Fibroblast of skin of scalp (primary cell): ENCODE measurements around the gene MYO3B.
"Not testable (repeated sequence)": the region's sequence is repeated elsewhere in the genome, so short reads cannot be mapped to it uniquely, and the experiment has no call there.

Experiments
- DNase-seq: peaks from one replicate; pipeline ENCODE4 v3.0.0-alpha.2; 2013

The MYO3B gene

DNA sequence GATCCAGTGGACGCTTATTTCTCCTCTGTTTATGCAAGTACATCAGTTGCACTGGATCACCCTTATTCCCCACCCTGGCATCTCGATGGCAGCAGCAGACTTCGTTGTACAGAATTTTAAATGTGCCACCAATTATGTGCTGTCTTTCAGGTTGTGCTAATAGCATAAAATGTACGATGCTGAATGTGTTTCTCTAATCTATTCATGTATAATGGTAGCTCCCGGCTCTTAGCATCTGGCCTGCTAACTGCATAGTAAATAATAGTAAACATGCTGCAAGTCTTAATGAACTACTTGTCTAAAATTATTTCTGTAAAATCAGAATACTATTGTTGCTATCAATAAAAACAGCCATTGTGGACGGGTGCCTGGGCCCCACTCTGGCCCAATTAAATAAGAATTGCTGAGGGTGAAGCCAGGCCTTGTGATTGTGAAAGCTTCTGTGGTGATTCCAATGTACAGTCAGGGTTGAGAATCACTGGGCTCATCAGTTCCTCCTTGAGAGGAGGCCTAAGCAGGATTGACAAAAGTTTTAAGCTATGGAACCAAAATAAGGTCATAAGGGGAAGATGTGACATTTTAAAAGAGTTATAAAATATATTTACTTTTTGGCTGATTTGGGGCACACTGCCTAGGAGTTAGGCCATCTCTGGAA lies 14.4 kb upstream of the MYO3B start:
- no peak for DNase-seq

DNA sequence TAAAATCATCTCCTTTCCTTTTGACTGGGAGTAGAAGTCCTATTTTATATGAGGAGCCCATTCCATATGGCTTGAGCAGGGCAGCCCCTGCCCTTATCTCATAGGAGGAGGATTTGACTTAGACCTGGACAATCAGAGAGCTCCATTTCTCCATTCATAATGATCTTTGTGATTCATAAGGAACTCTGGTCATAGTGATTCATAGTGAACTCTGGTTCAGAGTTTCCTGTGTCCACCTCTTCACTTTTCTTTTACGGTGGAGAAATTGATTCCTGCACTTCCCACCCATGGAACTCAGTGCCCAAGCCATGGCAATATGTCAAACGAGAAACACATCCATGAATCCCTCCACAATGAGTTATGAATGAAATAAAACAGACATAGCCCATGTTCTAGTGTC lies 12.8 kb upstream of the MYO3B start:
- DNase-seq: no peak

DNA sequence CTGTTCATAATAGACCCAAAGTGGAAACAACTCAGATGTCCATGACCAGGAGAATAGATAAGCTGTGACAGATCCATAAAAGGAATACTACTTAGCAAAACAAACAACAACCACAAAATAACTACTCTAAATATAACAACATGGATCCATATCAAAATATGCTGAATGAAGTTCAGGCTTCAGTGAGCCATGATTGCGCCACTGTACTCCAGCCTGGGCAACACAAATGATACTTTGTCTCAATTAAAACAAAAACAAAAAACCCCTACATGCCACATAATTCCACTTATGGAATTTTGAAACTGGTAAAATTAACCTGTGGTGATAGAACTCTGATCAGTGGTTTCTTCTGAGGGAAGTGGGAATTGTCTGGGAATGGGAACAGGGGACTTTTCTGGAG lies 11.2 kb upstream of the MYO3B start:
- DNase-seq: no peak

DNA sequence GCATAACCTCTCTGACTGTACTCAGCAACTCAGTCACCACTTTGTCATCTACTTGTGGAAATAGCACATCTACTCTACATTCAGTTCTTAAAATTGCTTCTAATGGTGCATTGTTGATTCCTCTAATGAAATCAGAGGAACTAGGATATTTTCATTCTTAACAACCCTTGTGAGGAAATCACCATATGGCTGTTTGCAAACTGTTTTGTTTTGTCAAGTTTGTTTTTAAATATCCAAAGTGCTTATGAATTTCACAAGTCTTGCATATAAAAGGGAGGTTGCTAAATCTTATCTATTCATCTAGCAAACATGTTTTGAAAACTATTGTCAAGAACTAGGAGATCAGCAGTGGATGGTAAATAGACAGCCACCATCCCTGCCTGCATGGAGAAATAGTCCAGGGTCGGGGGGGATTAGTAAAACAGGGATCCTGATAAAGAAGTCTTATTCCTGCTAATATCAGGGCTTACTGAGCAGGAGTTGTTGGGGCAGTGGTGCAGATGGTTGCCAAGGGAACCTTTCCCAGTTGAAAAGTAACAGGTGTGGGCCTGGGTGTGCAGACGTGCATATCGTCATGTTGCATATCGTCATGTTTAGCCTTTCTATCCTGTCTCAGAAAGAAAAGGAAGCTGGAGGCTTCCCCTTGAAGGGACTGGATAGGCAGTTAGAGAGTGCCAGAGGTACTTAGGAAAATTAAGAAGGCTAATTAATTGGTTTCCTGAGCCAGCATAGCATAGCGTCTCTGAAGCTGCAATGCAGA lies 7.5 kb upstream of the MYO3B start:
- DNase-seq: no peak

DNA sequence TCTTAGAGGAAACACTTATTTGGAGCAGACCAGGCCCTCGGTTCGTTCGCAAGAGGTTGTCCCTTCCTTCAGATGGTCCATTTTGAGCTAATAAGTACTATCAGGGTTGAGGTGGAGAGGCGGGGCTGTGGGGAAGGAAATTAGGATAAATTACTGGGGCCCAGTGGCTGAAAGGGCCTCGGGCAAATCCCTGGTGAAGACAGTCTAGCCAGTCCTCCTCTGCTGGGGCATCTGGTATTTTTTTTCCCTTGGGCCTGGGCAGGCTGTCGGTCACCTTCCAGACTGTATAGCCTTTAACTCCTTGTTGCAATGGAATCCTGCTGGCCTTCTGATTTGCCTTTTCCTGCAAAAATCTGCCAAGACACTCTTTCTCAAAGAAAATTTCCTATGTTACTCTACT lies 1.7 kb upstream of the MYO3B start:
- no peak for DNase-seq

DNA sequence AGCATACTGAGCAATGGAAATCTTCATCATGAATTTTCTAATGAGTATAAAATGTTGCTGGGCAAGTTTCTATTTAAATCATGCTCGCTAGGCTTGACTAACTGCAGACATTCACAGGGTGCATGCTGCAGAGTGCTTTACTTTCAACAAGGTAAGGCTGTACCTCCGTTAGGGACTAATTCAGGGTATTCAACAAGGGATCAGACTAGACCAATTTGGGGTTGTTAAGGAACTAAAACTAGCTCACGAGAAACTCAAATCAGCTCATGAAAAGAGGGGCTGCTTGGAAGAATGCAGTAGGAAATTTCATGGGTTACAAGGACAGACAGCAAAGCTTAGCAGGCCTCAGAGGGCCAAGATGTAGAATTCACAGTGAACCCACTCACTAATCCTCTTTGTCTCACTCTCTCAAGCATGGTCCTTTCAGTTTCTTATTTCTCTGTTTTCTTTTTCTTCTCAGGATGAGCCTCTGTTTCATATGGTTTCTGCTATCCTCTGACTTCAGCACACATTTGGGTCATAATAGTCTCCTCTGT lies 2.2 kb downstream of the MYO3B start:
- DNase-seq: no peak

DNA sequence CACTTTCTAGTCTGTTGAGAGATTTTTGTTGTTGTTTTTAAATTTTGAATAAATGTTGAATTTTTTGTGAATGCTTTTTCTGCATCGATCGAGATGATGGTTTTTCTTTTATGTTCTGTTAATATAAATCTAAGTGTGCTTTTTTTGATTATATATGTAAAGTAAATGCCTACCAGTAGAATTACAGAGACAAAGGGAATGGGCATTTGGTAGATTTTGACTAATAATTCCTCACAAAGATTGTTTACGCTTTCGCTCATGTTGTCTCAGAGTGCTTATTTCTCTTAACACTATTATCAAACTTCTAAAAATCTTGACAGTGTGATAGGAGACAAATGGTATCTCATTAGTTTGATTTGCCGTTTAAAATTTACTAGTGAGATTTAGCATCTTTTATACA lies 3.7 kb downstream of the MYO3B start:
- DNase-seq: no peak

DNA sequence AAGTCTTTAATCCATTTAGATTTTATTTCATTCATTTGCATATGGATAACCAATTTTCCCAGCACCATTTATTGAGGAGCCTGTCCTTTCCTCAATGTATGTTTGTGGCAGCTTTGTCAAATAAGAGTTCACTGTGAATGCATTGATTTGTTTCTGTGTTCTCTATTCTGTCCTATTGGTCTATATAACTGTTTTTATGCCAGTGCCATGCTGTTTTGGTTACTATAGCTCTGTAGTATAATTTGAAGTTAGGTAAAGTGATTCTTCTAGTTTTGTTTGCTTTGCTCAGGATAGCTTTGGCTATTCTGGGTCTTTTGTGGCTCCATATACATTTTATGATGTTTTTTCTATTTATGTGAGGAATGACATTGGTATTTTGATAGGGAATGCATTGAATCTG lies 7.4 kb downstream of the MYO3B start:
- no peak for DNase-seq

DNA sequence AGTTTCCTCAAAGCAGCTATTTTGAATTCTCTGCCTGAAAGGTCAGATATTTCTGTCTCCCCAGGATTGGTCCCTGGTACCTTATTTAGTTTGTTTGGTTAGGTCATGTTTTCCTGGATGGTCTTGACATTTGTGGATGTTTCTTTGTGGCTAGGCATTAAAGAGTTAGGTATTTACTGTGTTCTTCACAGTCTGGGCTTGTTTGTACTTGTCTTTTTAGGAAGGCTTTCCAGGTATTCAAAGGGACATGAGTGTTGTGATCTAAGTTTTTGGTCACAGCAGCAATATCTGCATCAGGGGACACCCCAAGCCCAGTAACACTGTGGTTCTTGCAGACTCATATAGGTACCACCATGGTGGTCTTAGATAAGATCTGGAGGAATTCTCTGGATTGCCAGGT lies 11.8 kb downstream of the MYO3B start:
- no peak for DNase-seq

DNA sequence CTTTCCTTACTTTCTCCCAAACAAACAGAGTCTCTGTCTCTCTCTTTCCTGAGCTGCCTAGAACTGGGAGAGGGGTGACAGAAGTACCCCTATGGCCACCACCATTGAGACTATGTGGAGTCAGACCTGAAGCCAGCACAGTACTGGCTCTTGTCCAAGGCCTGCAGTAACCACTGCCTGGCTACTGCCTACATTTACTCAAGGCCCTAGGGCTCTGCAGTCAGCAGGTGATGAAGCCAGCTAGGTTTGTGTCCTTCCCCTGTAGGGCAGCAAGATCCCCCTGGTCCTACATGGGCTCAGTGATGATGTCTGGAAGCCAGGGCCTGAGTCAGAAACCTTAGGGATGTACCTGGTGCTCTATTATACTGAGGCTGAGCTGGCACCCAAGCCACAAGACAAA lies 12.2 kb downstream of the MYO3B start:
- no peak for DNase-seq

DNA sequence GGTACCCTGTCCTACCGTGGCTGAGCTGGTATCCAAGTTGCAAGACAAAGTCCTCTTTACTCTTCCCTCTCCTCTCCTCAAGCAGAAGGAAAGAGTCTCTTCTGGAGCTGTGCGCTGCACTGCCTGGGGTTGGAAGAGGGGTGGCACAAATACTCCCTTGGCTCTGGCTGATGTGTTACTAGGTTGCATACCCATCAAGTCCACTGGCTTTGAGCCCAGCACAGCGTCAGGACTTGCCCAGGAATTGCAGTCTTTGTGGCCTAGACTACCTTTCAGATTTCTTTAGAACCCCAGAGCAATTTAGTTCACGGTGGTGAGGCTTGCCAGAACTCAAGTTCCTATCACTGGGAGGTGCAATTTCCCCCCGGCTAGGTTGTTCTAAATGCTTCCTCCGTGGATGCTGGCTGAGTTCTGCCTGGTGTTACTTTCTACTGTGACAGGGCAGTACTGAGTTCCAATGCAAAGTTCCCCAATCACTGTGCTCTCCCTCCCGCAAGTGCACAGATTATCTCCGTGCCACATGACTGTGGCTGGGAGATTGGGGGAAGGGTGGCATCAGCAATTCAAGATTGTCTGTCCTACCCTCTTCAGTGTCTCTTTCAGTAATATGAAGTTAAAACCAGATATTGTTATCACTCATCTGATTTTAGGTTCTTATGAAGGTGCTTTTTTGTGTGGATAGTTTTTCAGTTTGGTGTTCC lies 13.4 kb downstream of the MYO3B start:
- DNase-seq: no peak

DNA sequence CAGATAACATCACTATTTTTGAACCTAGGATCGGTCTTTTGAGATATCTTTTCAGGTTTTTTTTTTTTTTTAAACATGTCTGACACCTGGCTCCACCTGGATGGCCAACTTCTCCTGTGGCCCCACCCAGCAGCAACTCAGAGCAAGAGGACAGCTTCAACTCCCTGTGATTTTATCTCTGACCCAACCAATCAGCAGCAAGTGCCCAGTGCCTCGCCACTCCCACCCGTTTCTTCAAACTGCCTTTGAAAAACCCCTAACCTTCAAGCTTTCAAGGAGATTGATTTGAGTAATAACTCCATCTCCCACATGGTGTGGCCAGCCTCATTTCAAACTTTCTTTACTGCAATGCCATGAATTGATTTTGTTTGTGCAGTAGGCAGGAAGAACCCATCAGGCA lies 19.0 kb downstream of the MYO3B start:
- DNase-seq: no peak

DNA sequence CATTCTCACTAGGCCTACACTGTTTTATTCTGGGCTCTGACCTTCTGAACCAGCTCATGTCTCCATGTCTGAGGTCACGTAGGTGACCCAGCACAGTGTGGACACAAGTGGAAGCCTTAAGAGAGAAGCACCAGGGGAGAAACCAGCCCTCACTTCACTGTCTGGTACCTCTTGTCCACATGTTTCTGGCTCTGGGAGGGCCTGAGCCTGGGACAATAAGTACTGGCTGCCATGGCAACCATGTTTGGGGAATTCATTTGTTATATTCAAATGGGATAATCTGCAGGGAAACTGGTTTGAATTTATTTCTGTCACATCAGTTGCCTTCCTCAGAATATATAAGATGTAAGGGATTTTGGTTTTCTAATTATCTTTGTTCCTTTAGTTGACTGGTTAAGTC lies 23.3 kb downstream of the MYO3B start:
- no peak for DNase-seq

DNA sequence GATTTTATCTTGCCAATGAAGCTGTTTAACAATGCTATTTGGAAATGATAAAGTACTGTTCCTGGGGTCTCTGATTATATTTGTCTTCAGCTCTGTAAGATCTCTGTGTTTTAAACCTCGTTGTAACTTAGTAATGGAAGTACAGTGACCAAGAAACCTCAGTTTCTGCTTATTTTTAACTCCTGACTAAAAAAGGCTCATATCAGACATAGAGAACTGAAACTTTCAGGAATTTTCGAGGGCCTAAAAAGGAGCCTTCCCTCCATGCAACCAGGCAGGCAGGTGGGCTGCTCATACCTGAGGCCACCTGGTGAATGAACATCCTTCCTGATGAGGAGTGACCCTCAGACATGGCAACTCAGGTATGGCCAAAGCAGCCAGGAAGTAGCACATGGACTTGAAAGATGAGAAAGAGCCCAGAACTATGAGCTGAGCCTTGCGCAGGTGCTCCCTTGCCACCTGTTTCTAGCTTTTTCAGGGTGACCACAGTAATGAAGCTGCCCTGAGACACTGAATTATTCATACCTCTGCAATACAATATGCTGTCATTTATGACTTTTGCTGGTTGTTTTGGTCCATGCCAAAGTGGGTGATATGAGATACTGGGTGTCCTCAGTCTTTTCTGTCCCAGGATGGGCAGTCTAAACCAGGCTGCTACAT lies 23.9 kb downstream of the MYO3B start:
- no peak for DNase-seq

DNA sequence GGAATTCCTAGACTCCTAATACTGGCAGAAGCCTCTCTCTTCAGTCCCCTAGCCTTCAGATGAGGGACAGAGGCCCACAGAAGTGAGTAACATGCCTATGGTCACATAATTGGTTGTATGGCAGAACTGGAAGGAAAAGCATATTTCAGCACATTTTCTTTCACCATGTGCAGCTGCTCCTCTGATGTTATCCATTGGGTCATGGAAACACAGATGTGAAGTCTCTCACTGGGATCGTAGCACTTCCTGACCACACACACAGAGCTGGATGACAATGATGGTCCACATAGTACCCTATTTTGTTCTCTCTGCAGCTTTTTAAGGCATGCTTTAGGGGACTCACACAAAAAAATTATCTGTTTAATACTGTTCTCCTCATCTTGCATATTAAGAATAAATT lies 24.5 kb downstream of the MYO3B start:
- no peak for DNase-seq

DNA sequence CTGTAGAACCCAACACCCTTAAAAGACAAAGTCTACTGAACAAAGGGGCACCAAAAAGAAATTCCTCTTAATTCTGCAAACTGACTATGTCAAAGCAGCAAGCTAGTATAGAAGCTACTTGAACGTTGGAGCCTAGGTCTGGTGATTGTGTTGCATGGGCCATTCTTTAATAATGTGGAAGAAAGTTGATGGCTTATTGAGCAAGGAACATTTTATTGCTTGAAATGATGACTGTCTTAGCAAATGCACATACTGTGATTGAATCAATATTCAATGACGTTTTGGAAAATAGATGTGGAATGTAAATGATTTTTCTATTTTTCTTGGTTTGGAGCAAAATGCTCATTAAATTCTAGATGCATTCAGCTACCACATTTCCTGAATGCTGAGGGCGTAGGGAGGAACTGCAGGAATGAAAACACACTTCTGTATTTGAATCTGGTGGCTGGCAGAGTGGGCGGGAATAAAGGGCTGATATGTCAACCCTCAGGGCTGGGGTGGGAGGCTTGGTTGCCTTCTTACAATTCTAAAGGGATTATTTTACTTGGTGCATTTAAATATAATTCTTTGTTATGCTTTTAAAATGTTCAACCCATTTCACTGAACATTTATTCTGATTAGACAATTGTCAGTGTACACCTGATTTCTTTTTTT lies 26.5 kb downstream of the MYO3B start:
- DNase-seq: no peak

DNA sequence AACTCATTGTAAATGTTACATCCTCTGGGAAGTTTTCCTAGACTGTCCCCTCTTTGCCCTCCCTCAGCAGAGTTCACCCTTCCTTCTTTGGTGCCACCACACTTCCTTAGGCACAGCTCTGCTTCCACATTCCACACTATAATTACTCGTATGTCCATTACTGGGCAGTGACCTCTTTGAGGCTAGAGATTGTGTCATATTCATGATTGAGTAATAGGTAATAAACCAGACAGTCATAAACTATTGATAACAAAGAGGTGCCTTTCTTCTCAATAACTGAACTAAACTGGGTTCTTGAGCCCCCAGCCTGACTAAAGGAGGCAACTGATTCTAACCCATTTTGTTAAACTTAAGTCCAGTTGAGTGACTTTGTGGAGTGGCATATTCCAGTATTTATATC lies 28.3 kb downstream of the MYO3B start:
- DNase-seq: no peak

DNA sequence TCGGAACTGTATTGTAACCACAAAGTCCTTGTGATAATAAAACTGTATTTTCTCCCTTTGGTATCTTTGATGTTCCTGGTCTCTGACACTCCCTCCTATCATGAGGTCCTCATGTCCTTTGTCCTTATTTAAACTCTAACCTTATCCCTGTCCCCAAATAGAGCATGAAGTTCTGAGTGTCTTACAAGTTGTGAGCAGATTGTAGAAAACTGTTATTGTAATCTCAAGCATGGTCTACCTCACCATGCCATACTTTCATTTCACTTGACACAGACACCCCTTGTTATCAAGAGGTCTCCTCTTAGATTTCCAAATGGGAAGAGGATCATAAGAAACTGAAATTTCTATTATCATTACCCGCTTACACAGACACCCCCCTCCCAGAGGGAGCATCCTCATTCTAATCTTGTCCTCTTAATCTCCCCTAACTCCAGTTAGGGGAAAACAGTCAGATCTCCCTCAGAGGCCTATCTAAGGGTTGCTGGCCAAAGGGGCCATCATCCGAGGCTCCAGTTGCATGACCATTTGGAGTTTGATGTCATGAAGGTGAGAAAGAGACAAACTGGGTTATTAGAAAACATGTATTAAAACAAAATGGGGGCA lies 29.0 kb downstream of the MYO3B start:
- no peak for DNase-seq

DNA sequence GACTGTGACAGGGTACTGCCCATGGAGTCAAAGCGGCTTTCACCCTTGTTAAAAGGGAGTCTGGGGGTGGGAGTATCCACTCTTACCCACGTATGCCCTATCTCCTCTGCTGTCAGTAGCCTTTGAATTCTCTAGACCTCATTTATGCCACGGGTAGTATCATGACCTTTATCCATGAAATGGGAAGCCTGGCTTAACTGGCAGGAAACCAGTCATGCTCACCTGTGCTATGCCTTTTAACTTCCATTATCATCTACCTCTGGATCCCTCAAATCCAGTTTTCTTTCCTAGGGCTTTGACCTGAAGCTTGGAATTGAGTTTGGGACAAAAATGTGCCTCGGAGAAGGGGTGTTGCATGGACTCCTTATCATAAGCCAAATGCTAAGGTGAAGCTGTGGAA lies 30.0 kb downstream of the MYO3B start:
- DNase-seq: no peak

DNA sequence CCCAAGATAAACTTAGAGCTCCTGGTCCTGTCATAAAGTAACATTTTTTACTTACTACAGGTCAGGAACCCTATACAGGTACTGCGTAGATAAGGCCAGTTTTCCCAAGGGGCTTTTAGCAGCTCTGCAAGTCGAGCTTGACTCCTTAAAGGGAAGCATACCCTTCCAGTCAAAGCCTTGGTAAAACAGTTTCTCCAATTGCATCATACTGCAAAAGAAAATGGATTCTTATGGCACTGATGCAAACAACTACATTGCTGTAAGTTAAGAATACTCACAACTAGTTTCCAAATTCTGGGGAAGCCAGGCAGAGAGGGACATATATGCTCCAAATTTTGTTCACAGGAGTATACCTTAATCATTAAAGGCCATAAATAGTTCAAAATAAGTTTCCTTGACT lies 31.0 kb downstream of the MYO3B start:
- DNase-seq: no peak

DNA sequence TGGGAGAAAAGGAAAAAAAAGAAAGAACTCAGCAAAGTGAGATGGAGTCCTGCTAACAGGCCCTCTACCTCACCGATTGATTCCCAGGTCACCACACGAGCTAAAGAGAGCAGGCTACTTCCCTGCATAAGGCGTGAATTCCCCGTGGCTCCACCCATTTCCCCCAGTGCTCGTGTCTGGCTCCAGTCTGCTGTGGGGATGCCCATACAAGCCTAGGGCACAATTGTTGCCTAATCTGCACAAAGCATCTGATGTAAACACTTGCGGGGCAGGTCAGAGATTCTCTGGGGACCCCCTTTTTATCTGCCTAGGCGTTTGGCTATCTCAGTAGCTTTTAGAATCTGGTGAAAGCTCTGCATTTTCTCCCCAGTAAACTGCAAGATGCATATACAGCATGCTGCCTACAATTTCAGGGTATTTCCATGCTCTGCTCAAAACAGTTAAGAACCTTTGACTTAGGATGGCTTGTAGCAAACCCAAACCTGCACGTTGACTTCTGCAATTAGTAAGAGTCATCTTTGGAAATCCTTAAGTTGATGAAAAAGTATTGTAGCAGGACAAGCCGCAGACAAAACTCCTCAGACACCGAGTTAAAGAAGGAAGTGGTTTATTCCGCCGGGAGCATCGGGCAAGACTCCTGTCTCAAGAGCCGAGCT lies 34.8 kb downstream of the MYO3B start:
- no peak for DNase-seq

DNA sequence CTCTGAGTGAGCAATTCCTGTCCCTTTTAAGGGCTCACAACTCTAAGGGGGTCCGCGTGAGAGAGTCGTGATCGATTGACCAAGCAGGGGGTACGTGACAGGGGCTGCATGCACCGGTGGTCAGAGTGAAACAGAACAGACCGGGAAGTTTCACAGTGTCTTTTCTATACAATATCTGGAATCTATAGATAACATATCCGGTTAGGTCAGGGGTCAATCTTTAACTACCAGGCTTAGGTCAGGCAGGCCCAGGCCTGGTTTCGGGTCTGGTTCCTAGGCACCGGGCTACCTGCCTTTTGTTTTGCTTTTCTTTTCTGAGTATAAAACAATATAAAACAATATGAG lies 35.3 kb downstream of the MYO3B start:
- DNase-seq: not testable (repeated sequence)
